ENCODE results near the gene NECAB2.
A peak's percentile ranks its signal among the peaks of the same experiment; 100 is the strongest.

The NECAB2 gene

DNA sequence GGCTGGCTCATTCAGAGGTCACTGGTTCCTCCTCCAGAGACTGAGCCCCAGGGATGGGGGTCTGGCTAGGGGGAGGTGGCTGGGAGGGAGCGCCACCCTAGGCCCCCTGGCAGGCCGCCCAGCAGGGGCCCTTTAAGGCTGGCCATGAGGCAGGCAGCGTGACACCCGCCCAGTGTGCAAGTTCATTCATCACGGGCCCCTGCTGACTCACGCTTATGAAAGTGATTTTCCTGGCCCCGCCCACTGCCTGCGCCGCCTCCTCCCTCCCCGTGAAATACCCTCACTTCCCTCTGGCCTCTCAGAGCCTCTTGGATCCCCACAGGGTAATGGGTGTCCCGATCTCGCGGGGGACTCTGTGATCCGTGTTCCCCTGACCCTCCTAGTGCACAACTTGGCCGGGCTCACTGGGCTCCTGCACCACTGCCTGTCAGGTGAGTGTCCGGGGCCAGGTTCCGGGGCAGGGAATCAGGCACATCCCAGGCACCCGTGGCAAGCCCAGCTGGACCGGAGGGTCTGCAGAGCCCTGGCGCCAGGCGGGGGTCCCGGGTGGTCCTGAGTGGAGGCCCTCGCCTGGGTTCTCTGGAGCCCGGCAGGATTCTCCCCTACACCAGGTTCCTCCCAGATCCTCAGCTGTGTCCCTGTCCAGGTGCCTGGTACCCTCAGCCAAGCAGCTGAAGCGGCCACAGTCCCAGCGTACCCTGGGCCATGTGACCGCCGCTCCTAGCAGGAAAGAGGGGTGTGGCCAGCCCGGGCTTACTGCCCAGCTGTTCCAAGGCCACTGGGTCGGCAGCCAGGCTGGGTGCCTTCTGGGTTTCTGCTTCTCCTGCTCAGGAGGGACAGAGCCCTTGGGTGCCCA, 14.9 kb upstream of the NECAB2 start, which contains the start of gene OSGIN1:
Gene OSGIN1 (plus strand): TSS at position 301 of the 856 bp plus-strand sequence. CDS start 4,432 bp downstream, outside the sequence.
- DNase-seq = peak; percentile 28 to 77

DNA sequence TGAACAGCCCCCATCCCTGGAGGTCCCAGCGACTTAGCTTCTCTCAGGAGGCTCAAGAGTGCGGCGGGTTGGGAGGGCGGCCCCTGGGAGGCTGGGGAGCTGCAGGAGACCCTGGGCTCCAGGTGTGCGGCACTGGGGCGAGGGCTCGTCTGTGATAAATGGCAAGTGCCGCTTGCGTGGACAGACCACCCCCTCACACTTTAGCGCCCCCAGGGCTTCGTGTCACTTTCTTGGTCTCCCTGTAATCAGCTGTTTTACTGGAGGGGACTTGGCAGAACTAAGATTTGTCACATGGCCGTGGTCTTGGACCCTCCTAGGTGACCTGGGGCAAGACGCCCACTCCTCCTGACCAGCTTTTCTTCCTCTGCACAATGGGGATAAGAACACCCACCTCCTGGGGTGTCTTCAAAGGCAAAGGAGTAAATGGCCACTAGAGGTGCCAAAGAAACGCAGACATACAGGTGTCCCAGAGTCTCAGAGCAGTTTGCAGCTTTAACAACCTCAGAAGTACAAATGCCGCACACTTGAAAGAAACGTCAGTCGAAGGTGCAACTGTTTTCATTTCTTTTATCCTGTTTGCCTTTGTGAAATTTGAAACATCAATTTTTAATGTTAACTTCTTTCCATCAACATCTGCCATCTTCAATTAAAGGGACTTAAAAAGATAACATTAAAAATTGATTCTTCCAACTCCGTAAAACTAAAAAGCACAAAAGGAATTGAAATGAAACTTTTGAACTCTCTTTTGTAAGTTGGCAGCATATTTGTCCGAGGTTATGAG, 14.1 kb upstream of the NECAB2 start:
- DNase-seq = no peak

DNA sequence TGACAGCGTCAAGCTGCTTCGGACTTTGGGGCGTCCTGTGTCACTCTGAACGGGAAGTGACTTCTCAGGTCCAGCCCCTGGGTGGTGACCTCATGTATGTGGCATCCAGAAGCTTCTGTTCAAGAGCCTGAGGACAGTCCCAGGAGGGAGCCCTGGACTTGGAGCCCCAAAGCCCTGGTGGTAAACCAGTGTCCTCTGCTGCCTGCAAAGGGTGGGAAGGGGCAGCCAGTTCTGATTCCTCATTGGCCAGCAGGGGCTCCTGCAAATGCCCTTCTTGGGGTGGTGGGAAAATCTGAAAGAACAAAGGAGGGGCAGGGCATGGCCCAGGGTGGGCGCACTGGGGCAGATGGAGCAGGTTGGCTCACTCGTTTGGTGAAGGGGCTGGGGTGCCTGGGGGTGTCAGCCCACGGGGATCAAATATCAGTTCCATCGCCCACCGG, 13.4 kb upstream of the NECAB2 start:
- peak in 1 of 2 donors; percentile 39 for DNase-seq

DNA sequence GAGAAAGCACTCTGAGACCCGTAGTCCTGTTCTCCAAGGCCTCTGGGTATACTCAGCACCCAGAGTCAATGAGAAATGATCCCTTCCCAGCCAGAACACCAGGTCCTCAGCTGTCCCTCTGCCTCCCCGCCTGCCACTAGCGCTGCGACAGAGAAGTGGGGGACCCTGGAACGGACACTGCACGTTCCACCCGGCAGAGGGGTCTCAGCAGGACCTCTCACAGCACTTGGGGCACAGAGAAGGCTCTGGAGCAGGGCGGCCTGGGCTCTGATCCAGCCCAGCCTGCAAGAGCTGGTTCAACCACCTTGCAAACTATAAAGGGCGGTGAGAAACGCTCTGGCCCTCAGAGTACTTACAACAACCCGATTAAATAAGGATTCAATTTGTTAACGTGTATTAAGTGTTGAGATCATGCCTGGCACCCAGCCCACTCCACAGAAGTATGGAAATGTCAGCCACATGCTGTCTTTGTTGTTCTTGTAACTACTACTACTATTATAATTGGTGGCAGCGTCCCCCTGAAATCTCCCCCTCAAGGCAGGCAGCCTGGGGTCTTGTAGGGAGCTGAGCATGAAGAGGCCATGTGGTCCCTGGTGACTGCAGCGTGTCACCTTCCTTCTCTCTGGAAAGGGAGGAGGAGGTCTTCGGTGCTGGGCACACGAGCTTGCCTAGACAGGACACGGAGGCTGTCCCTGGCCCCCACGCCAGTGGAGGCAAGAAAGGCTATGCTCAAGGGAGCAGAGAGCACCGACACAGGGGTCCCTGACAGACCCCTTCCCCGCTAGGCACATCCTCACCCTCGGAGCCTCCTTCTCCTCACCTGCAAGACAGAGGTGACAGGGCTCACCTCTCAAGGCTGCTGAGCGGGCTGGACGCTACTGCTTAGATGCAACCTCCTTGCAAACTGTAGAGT, 12.6 kb upstream of the NECAB2 start:
- DNase-seq = no peak

DNA sequence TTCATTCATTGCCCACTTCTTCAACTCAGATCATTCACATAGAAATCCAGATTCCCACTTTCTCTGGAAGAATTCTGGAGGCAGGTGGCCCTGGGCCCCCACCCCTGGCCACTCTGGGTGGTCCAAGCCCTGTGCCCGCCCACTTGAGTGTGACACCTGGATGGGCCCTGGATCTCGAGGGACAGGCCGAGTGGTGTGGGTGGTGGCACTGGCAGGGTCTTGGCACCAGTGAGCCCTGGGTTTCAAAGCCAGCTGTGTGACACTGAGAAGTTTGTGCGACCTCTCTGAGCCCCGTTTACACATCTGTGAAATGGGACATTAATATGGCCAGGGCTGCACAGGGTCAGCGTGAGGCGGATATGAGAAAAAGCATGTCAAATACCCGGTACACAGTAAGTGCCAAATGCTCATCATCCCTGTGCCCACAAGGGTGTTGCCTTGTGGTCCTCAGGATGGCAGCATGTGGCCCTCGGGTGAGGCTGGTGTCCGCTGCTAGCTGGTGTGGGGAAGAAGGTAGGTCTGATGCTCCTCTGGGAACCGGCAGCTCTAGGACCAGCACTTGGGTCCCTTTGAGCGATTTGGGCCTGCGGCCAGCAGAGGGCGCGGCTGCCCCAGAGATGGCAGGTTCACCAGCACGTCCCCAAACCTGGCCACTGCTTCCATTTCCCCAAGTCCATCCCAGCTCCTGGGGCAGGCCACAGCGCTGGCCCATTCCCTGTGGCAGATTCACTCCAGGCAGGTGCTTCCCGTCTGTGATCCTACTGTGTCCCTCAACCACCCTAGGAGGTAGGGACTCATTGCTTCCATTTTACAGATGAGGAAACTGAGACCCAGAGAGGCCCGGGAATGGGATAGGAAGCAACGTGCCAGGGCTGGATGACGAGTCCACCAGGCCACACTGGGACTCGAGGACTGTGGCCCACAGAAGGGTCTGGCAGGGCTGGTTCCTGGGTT, 11.4 kb upstream of the NECAB2 start:
- peak; percentile 63 to 70 for DNase-seq

DNA sequence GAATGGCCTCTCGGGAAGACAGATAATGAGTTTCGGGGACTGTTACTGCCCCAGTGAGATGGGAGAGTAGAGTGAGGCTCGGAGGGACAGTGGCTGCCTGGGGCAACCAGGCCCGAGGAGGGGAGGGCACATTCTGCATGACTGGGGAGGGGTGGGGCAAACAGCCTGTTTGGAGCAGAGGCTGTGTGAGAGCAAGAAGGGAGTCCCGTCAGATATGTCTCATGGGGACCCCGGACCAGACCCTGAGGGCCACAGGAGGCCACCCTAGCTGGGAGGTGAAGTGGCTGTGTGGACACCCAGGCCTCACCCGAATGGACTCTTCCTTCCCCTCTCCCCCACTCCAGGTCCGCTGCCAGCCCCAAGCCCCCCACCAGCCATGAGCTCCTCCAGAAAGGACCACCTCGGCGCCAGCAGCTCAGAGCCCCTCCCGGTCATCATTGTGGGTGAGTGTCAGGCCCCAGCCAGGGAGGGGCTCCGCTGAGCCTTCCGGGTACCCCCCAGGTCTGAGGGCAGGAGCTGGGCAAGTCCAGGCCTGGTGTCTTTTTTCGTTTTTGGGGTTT, 10.7 kb upstream of the NECAB2 start:
- no peak for DNase-seq

DNA sequence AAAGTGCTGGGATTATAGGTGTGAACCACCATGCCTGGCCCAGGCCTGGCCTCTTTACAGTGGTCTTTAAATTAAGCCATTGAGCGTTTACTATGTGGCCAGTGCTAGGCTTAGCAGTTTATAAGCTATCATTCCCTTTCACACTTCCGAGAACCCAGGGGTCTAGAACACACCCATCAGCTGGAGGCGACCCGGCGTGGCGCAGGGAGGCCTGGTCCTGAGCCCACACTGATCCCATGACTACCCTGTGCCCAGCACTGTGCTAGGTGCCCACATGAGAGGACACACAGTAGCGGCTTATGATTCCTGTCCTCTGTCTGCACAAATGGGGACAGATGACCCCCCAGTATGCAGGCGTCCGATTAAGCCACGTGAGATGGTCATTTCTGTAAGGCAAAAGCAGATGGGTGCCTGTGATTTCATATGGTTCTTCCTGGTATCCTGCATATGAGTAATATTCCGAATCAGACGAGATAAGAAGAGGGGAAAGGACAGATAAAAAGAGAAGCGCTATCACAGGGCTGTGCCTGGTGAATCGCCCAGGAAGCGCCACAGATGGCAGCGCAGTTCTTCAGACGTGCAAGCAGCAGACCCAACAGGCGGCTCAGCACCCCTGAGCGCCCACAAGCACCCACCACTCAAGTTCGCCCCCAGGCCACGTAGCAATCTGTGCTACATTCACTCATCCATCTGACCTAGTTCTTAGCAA, 9.8 kb upstream of the NECAB2 start:
- no peak for DNase-seq

DNA sequence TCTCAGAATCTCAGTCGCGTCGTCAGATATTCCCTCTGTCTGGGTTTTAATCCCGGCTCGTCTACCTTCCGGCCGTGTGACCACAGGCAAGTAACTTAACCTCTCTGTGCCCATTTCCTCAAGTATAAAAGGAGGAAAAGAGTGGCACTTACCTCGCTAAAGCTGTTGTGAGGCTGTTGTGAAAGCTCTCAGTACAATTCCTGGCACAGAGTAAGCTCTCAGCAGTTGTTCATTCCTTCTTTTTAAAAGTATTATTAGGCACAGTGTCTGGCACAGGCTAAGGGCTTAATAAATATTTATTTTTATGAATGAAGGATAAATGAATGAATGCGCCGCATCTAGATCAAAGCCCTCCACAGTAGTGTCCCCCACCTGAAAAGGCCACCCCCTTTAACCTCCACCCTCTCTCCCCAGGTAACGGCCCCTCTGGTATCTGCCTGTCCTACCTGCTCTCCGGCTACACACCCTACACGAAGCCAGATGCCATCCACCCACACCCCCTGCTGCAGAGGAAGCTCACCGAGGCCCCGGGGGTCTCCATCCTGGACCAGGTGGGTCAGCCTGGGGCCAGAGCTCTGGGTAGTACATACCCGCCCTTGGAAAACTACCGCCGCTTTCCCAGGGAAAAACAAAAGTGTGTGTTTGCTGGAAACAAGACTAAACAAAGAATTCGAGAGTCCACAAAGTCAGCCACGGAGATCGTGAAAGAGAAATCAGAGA, 9.0 kb upstream of the NECAB2 start:
- no peak for DNase-seq

DNA sequence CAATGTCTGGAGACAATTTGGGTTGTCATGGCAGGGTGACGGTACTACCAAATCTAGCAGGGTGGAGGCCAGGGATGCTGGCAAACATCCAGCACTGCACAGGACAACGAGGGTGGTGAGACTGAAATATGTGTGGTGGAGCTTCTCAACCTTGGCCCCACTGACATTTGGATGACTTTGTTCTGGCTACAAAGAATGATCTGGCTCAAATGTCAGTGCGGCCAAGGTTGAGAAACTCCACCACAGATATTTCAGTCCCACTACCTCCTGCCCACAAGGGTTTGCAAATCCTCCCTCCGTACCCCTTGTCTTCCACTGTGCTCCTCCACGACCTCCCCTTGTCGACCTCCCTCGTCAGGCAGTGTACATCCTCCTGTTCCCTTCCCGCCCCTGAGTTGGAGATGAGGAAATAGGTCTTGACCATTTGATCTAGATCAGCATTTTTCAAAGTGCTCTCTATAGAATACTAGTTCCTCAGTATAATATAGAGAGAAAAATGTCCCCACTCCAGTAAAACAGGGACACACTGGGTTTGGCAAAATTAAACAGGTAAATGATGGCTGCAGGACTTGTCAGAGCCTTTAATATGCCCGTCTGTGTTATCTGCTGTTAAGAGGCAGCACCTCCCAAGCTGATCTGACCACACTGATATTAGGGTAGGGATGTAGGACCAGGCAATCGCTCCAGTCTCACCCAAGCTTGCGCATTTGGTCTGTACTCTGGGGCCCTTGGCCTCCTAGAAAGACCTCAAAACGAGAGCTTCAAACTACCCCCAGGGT, 8.2 kb upstream of the NECAB2 start:
- DNase-seq = no peak

DNA sequence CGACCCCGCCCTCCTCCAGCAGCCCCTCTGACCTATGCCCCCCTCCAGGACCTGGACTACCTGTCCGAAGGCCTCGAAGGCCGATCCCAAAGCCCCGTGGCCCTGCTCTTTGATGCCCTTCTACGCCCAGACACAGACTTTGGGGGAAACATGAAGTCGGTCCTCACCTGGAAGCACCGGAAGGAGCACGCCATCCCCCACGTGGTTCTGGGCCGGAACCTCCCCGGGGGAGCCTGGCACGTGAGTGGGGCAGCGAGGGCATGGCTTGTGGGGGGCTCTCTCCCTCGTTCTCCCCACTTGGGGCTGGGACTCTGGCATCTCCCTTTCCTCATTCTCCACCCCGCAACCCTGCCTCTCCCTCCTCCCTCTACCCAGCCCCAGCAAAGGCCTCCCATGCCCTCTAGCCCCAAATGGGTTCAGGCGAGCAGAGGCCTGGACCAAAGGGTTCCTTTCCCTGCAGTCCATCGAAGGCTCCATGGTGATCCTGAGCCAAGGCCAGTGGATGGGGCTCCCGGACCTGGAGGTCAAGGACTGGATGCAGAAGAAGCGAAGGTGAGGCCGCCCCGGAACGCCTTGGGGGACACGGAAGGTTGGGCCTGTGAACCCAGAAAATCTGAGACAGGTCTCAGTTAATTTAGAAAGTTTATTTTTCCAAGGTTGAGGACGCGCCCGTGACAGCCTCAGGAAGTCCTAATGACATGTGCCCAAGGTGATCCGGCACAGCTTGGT, 7.4 kb upstream of the NECAB2 start:
- DNase-seq = no peak

DNA sequence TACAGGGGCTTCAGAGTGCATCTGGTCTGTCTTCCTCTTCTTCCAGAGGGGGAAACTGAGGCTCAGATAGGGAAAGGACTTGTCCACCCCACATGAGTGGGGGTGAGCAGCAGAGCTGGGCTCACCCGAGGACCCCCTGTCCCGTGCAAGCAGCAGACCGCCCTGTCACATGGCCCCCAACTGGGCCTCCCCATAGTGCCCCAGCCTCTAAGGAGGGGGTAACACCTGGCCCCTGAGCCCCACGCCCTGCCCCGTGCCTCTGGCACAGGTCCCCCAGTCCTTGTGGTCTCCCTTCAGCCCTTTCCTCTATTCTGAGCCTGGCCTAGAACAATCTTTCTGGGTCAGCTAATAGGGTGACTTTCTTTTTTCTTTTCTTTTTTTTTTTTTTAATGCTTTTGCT, 6.5 kb upstream of the NECAB2 start:
- DNase-seq = no peak

DNA sequence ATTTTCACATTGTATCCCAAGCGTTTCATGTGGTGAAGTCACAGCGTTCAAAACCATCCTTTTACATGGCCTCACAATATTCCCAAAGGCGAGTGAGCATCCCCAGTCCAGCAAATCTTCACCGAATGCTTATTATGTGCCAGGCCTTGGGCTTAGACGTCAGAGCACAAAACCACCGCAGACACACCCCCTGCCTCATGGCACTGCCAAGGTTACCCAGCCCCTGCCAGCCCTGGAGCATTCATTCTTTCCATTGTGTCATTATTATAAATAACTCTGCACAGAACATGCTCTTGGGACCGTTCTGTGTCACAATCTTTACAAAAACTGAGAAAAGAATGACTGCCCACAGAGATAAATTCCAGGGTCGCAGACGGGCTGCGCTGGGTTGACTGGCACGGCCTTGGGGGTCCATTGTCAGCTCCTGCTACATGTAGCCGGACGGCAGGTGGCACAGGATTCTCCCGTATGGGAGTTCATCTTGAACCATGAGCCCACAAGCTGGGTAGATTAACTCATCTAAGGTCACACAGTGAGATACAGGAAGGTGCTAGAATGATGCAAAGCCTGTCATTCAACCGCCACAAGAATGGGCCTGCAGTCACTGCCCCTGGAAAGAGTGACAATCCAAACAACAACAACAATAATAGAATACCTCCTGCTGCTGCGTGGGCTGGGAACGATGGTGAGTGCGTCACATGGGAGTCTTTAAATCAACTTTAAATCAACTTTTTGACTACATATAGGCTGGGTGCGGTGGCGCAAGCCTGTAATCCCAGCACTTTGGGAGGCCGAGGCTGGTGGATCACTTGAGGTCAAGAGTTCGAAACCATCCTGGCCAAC, 4.5 kb upstream of the NECAB2 start:
- DNase-seq = no peak

DNA sequence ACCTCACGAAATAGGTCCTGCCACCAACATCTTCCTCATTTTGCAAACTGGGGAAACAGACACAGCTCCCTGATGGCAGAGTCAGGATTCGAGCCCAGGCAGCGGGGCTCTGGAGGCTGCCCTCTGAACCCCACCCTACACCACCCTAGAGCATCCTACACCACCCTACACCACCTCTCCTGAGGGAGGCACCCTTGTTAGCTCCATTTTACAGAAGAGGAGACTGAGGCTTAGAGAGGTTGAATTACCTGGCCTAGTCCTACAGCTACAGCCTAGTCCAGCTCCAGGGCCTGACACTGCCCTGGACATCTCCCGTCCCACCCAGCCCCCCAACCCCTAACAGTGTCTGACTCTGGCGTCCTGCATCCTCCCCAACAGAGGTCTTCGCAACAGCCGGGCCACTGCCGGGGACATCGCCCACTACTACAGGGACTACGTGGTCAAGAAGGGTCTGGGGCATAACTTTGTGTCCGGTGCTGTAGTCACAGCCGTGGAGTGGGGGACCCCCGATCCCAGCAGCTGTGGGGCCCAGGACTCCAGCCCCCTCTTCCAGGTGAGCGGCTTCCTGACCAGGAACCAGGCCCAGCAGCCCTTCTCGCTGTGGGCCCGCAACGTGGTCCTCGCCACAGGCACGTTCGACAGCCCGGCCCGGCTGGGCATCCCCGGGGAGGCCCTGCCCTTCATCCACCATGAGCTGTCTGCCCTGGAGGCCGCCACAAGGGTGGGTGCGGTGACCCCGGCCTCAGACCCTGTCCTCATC, 3.2 kb upstream of the NECAB2 start:
- DNase-seq = no peak

DNA sequence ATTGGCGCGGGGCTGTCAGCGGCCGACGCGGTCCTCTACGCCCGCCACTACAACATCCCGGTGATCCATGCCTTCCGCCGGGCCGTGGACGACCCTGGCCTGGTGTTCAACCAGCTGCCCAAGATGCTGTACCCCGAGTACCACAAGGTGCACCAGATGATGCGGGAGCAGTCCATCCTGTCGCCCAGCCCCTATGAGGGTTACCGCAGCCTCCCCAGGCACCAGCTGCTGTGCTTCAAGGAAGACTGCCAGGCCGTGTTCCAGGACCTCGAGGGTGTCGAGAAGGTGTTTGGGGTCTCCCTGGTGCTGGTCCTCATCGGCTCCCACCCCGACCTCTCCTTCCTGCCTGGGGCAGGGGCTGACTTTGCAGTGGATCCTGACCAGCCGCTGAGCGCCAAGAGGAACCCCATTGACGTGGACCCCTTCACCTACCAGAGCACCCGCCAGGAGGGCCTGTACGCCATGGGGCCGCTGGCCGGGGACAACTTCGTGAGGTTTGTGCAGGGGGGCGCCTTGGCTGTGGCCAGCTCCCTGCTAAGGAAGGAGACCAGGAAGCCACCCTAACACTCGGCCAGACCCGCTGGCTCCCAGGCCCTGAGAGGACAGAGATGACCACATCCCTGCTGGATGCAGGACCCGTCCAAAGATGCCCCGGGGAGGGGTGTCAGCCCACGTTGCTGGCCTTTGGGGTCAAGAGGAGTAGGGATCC, 2.4 kb upstream of the NECAB2 start:
- no peak for DNase-seq

DNA sequence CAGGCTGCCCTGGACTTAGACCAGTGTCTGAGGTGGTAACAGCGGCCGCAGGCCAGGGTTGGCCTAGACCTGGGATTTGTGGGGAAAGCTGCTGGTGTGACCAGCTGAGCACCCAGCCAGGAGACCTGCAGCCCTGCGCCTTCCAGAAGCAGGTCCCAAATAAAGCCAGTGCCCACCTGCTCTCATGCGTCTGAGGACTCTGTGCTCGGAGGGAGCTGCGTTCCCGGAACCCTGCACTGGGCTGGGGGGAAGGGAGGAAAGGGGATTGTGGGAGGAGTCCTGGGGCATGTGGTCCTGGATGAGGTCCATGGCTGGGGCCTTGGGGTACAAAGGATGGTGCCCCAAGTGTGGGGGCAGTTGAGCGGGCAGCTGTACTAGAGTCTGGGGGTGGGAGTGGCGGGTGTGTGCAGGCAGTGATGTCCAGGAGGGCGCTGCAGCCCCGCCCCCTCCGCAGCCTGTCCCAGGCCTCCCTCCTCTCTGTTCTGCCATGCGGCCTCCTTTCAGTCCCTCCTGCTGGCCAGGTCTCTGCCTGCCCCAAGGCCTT, 1.8 kb upstream of the NECAB2 start:
- no peak for DNase-seq

DNA sequence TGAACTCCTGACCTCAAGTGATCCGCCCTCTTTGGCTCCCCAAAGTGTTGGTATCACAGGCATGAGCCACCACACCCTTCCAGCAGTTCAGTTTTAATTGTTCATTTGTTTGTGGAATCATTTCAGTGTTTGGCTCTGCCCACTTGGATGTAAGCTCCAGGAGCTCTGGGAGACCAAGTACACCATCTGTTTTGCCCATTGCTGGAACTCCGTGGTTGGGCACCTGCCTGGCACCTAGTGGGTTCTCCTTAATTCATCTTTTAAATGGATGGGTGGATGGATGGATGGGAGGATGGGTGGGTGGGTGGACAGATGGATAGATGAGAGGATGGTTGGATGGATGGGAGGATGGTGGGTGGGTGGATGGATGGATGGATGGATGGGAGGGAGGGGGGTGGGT, 953 bp upstream of the NECAB2 start:
- no peak for DNase-seq

Measured in CD4-positive, alpha-beta T cell treated with Interleukin-1 beta for 1 hour (primary cell).